ENCODE results near the gene MEIG1.
"Not testable (repeated sequence)": the region's sequence is repeated elsewhere in the genome, so short reads cannot be mapped to it uniquely, and the experiment has no call there.

MEIG1 gene

GRCh38 chr10:14959221-14960057 is at the start of gene MEIG1:
MEIG1 (plus strand) TSS chr10:14959388; CDS start chr10:14966469, 7,081 bp downstream.
- peak; percentile 95 for DNase-seq

GRCh38 chr10:14910953-14911352 is 48.2 kb upstream of the MEIG1 start:
- DNase-seq: no peak

- DNase-seq: no peak
These were observed 47.4 kb upstream of the MEIG1 start for GRCh38 chr10:14911801-14912200.

- DNase-seq: no peak
These were observed 42.6 kb upstream of the MEIG1 start for GRCh38 chr10:14916600-14916999.

- no peak for DNase-seq
These were observed 41.4 kb upstream of the MEIG1 start for GRCh38 chr10:14917827-14918226.

- no peak for DNase-seq
These were observed 40.2 kb upstream of the MEIG1 start for GRCh38 chr10:14918964-14919363.

GRCh38 chr10:14924013-14924412 is 35.2 kb upstream of the MEIG1 start:
- DNase-seq: no peak

GRCh38 chr10:14925268-14925667 is 33.9 kb upstream of the MEIG1 start:
- no peak for DNase-seq

GRCh38 chr10:14926061-14926470 is 33.1 kb upstream of the MEIG1 start:
- no peak for DNase-seq

- no peak for DNase-seq
These were observed 32.3 kb upstream of the MEIG1 start for GRCh38 chr10:14926722-14927416.

- no peak for DNase-seq
These were observed 28.6 kb upstream of the MEIG1 start for GRCh38 chr10:14930610-14931009.

GRCh38 chr10:14936584-14936983 is 22.6 kb upstream of the MEIG1 start:
- DNase-seq: no peak

GRCh38 chr10:14938971-14939370 is 20.2 kb upstream of the MEIG1 start:
- peak; percentile 49 for DNase-seq

- DNase-seq: not testable (repeated sequence)
These were observed 16.8 kb upstream of the MEIG1 start for GRCh38 chr10:14942147-14942949.

GRCh38 chr10:14942950-14943338 is 16.2 kb upstream of the MEIG1 start:
- DNase-seq: not testable (repeated sequence)

GRCh38 chr10:14945108-14945507 is 14.1 kb upstream of the MEIG1 start:
- no peak for DNase-seq

- DNase-seq: no peak
These were observed 11.9 kb upstream of the MEIG1 start for GRCh38 chr10:14947268-14947667.

GRCh38 chr10:14949291-14949690 is 9.9 kb upstream of the MEIG1 start:
- no peak for DNase-seq

- DNase-seq: no peak
These were observed 6.3 kb upstream of the MEIG1 start for GRCh38 chr10:14952851-14953423.

- peak; percentile 37 for DNase-seq
These were observed 5.7 kb upstream of the MEIG1 start for GRCh38 chr10:14953424-14954000.

- peak; percentile 94 for DNase-seq
These were observed 5.0 kb upstream of the MEIG1 start, which contains the start of gene DCLRE1C for GRCh38 chr10:14954001-14954770. DCLRE1C (minus strand) TSS chr10:14954096; CDS start chr10:14954010, 86 bp downstream.

GRCh38 chr10:14954934-14955333 is 4.3 kb upstream of the MEIG1 start:
- no peak for DNase-seq

Measured in activated CD4-positive, alpha-beta T cell treated with anti-CD3 and anti-CD28 coated beads, Interleukin-2, Interleukin-6, amounts not matched to agents 100 ng/mL and 50 ng/mL, durations not matched to agents 16 hours and 8 hours (primary cell).